GM21737 (cell line): Measurements from ENCODE around the gene TRAPPC12.
"Not testable (repeated sequence)": the region's sequence is repeated elsewhere in the genome, so short reads cannot be mapped to it uniquely, and the experiment has no call there.

Source experiments
- ATAC-seq: cut with Tn5 transposase; IDR thresholded peaks from one replicate; pipeline ENCODE4 v1.9.1; 2021; ENCODE audit warnings: mild to moderate bottlenecking, moderate library complexity; ENCODE audit not compliant: unreplicated experiment

The TRAPPC12 gene

DNA sequence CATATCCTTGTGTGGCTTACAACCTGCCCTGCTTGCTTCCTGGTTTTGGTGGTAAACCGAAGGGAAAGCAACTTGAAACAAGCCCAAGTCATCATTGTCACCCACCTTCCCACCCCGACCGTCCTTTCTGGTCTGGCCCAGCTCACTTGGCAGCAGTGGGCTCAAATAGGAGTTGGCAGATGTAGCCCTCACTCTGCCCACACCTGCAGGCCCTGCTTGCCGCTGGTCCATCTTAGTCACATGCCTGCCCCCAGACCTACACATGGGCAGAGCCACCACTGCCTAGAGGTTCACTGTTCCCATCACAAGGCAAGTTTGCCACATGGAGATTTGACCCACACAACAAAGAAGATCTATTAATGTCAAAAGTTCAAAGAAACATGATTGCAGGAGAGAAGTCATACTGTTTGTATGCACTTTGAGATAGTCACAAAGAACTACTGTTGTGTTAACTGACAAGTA is 11.2 kb upstream of the TRAPPC12 start:
- ATAC-seq: no peak

DNA sequence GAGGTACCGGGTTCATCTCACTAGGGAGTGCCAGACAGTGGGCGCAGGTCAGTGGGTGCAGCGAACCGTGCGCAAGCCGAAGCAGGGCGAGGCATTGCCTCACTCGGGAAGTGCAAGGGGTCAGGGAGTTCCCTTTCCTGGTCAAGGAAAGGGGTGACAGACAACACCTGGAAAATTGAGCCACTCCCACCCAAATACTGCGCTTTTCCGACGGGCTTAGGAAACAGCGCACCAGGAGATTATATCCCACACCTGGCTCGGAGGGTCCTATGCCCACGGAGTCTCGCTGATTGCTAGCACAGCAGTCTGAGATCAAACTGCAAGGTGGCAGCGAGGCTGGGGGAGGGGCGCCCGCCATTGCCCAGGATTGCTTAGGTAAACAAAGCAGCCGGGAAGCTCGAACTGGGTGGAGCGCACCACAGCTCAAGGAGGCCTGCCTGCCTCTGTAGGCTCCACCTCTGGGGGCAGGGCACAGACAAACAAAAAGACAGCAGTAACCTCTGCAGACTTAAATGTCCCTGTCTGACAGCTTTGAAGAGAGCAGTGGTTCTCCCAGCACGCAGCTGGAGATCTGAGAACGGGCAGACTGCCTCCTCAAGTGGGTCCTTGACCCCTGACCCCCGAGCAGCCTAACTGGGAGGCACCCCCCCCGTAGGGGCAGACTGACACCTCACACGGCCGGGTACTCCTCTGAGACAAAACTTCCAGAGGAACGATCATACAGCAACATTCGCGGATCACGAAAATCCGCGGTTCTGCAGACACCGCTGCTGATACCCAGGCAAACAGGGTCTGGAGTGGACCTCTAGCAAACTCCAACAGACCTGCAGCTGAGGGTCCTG is 9.9 kb upstream of the TRAPPC12 start:
- not testable (repeated sequence) for ATAC-seq

DNA sequence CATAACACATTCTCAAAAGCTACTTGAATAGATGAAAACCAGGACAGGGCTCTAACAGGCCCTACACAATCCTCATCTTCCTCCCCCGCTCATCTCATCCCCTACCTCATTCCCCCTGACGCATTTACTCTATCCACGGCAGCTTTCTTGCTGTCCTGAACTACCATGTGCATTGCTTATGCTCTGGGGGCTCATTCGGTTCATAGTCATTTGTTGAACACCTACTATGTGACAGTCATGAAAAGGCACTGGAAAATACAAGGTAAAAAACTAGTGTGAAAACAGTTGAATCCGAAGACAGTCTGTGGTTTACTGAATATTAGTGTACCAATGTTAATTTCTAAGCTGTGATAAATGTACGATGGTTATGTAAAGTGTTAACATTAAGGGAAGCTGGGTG is 2.7 kb upstream of the TRAPPC12 start:
- no peak for ATAC-seq

DNA sequence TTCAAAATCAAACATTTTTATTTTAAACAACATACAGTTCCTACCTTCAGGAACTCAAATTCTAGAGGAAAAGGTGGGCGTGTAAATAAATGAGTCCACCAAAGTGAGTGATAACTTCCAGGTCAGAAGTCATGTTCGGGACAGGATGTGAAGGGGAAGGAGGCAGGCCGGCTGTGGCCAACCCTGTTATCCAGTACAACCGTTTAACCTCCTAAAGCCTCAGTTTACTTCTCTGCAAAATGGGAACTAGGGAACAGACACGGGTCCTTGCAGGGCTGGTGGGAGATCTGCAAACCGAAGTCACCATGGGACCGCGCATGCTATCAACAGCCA is 2.2 kb upstream of the TRAPPC12 start:
- peak; percentile 7 for ATAC-seq

GRCh38 chr2:3377612-3378432 is 1.7 kb upstream of the TRAPPC12 start, which contains the start of gene EIPR1:
EIPR1 (minus strand) TSS chr2:3377818; CDS start chr2:3377689, 129 bp downstream.
- ATAC-seq: peak; percentile 82

DNA sequence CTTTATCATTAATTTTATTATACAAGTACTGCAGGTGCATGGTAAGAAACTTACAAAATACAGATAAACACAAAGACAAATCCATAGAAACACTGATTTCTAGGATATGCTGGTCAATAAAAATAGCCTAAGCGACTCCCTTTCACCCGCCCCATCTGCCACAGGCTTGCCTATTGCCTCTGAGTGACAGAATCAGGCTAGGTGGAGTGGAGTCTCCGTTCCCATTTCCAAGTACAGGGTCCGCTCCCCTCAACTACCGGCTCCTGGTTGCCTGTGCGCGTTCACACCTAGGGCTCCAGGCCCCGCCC is 201 bp upstream of the TRAPPC12 start:
- ATAC-seq: no peak

DNA sequence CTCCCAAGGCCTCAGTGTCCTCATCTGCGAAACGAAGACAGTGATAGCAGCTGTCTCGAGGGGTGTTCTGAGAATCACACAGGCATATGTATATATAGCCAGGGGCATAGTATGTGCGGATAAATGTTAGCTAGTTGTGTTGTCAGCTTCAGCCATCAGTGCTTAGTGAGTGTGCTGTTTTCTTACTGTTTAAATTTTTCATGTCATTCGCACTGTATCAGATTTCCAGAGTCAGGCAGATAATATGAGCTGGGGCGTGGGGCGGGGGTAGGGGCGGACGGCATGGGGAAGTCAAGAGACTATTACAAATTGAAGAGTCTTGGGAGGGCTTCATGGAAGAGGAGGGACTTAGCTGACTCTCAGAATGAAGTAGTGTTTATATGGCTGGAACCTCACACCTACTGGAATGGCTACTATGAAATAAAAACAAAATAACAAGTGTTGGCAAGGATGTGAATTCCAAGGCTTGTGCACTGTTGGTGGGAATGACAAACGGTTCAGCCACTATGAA is 7.0 kb downstream of the TRAPPC12 start:
- ATAC-seq: no peak

DNA sequence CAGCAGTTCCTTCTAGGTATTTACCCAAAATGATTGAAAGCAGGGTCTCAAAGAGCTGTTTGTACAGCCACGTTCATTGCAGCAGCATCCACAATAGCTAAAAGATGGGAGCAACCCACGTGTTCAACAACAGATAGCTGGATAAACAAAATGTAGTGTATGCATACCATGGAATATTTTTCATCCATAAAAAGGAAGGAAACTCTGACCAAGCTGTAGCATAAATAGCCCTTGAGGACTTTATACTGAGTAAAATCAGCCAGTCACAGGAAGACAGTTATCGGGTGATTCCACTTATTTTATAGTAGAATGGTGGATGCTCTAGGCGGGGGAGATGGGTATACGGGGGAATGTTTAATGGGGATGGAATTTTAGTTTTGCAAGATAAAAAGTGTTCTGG is 7.5 kb downstream of the TRAPPC12 start:
- ATAC-seq: no peak

DNA sequence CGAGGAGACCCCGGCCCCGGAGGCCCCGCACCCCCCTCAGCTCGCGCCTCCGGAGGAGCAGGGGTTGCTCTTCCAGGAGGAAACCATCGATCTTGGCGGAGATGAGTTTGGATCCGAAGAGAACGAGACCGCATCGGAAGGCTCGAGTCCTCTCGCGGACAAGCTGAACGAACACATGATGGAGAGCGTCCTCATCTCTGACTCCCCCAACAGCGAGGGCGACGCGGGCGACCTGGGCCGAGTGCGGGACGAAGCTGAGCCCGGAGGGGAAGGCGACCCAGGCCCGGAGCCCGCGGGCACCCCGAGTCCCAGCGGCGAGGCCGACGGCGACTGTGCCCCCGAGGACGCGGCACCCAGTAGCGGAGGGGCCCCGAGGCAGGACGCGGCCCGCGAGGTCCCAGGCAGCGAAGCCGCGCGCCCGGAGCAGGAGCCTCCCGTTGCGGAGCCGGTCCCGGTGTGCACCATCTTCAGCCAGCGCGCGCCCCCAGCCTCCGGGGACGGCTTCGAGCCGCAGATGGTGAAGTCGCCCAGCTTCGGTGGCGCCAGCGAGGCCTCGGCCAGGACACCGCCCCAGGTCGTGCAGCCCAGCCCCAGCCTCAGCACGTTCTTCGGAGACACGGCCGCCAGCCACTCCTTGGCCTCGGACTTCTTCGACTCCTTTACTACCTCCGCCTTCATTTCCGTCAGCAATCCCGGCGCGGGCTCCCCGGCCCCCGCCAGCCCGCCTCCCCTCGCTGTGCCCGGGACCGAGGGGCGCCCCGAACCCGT is 8.3 kb downstream of the TRAPPC12 start:
- ATAC-seq: no peak

GRCh38 chr2:3388412-3388738 is 8.9 kb downstream of the TRAPPC12 start:
- ATAC-seq: no peak

DNA sequence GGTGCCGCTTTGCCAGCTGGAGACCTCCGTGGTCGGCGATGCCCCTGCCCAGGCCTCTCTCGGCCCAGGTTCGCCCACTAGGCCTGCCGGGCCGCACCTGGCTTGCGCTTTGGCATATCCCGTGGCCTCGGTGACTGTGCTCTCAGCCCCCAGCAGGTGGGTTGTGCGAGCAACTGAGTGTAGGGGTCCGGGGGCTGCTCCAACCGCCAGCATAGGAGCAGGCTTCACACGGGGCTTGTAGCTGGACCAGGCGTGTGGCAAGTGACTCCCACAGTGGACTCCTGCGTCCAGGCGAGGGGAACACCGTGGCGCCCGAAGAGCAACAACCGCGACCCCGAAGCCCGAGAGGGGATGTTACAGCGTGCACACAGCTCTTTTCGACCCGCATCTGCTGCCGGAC is 9.7 kb downstream of the TRAPPC12 start:
- no peak for ATAC-seq

DNA sequence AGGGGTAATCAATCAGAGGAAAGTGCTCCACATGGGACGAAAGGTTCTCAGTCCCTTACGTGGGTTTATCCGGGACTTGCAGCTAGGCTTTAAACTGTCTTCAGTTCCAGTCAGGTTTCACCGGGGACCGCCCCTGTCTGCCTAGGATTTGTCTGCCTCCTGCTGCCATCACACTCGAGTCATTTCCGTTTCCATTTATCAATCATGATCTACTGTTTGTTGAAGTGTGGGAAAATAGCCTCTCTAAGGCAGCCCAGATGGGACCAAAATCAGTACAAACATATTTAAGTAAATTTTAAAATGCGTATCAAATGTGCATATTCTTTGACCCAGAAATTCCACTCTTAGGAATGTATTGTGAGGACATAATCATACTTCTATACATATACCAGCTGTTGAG is 10.5 kb downstream of the TRAPPC12 start:
- no peak for ATAC-seq

DNA sequence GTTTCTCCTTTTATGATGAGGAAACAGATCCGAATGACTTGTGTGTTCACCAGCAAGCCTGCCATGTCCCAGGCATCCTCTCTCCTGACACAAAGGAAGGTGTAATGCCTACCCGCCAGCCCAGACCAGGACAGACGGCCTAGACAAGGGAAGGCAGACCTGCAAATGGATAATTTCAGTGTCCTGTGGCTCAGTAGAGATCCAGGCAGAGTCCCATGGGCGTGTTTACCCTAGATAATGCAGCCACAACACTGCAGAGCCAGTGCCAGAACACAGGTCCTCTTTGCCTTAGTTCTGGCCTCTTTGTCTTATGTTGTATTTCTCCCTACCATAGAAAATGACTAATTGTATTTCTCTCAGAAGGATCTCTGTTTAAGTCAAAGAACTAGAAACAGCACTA is 12.7 kb downstream of the TRAPPC12 start:
- no peak for ATAC-seq

DNA sequence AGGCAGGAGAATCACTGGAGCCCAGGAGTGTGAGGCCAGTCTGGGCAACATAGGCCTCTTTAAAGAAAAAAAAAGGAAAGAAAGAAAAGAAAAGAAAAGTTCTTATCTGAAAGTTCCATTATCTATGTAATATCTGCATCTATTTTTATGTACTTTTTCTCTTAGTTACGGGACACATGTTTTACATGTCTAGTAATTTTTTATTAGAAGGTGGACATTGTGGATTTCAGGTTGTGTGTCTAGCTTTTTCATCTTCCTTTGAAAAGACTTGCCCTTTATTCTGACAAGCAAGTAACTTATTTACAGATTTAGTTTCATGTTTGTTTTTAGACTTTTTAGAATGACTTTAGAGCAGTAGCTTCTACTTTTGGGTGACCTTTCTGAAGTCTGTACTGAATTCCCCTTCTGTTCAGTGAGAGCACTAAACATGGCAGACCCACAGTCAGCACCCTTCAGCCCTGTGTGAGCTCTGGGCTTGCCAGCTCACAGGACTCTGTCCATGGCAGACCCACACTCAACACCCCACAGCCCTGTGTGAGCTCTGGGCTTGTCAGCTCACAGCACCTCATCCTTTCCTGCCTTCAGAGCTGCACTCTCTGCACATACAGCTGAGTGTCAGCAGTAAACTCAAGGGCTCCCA is 17.5 kb downstream of the TRAPPC12 start:
- ATAC-seq: peak; percentile 62

DNA sequence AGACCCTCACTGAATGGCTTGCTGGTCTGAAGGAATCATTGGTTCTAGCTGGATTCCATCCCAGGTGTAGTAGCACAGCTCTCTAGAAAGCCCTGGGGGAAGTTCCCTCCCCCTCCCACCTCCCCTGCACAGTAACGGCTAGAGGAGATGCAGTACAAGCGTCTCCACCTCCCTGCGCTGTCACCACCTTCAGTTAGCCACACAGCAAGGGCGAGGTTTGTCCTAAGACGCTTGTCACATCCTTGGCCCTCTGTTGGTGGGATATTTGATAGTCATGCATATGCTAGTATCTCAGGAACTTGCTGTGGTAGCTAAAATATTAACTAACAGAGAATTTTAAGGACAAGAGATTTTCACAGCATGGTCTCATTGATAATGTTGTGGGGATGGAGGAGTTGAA is 19.4 kb downstream of the TRAPPC12 start:
- no peak for ATAC-seq

- no peak for ATAC-seq
These were observed 19.9 kb downstream of the TRAPPC12 start for GRCh38 chr2:3399381-3399780.

DNA sequence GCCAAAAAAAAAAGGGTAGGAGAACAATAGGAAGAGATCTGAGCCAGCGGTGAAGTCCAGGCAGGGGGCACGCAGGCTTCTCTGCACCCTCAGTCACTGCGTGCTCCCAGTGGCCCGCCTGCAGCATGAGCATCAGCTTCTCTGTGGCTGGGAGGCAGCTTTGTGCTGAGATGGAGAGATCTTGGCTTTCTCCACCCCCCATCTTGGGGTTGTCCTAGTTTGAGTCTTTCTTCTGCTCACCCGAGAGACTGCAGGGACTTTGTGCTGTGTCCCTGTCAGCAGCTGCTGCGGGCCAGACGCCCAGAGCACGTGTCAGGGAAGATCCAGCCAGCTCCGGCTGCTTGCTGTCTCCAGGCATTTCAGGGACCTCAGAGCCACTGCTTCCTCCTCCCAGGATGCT is 20.3 kb downstream of the TRAPPC12 start:
- ATAC-seq: no peak

DNA sequence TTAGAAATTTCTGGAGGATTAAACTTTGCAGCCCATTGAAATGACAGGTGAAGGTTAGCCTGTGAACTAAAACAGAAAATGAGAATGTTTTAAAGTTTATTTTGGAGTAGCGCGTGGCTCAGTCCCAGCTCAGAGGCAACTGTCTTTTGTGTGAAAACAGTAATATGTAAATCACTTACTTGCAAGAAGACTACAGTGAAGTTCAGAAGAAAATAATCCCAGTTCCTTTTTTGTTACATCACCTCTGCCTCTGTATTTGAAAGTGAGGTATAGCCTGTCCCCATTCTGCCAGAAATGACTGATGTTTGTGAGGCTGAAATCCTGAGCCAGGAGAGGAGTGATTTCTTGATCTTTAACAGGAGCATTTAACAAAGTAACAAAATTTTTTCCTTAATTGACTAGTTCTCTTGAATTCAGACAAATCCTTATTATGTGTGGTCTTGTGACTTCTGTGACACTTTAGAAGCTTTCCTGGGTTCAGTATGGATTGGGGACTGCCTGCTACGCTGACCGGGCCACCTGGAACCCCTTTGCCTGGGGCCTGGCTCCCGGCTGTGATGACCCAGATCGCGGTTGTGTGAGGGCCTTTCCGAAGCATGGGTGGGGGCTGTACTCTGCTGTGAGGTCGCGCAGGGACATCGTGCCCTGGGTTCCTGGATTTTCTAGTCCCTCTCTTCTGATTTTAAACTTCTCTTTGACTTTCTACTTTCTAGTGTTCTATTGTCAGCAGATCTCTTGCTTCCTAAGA is 24.3 kb downstream of the TRAPPC12 start:
- ATAC-seq: peak; percentile 98

GRCh38 chr2:3404349-3404894 is 24.9 kb downstream of the TRAPPC12 start:
- no peak for ATAC-seq

- ATAC-seq: no peak
These were observed 25.8 kb downstream of the TRAPPC12 start for GRCh38 chr2:3405307-3405706.
